ENCODE measurements around the gene MATN4.

The MATN4 gene

GRCh38 chr20:45340951-45341350, 32.9 kb upstream of the MATN4 start:
- DNase-seq = no peak

GRCh38 chr20:45340236-45340847, 32.2 kb upstream of the MATN4 start:
- DNase-seq = no peak

- no peak for DNase-seq
Measured at GRCh38 chr20:45339799-45340198, 31.7 kb upstream of the MATN4 start.

- peak; percentile 77 for DNase-seq
Measured at GRCh38 chr20:45339084-45339483, 31.0 kb upstream of the MATN4 start.

- DNase-seq = no peak
Measured at GRCh38 chr20:45338121-45339030, 30.3 kb upstream of the MATN4 start.

- peak; percentile 49 for DNase-seq
Measured at GRCh38 chr20:45337367-45338120, 29.4 kb upstream of the MATN4 start.

- DNase-seq = no peak
Measured at GRCh38 chr20:45336530-45337366, 28.6 kb upstream of the MATN4 start.

- DNase-seq = no peak
Measured at GRCh38 chr20:45330476-45330875, 22.4 kb upstream of the MATN4 start.

GRCh38 chr20:45329497-45330319, 21.6 kb upstream of the MATN4 start:
- DNase-seq = no peak

- no peak for DNase-seq
Measured at GRCh38 chr20:45328451-45328850, 20.4 kb upstream of the MATN4 start.

GRCh38 chr20:45325371-45325770, 17.3 kb upstream of the MATN4 start:
- DNase-seq = no peak

GRCh38 chr20:45323731-45324130, 15.6 kb upstream of the MATN4 start:
- no peak for DNase-seq

- DNase-seq = peak; percentile 92
Measured at GRCh38 chr20:45322952-45323383, 14.9 kb upstream of the MATN4 start.

- DNase-seq = peak; percentile 54
Measured at GRCh38 chr20:45320948-45321595, 13.0 kb upstream of the MATN4 start.

GRCh38 chr20:45318948-45319347, 10.8 kb upstream of the MATN4 start:
- no peak for DNase-seq

- DNase-seq = no peak
Measured at GRCh38 chr20:45318386-45318939, 10.4 kb upstream of the MATN4 start.

GRCh38 chr20:45317826-45318225, 9.7 kb upstream of the MATN4 start:
- DNase-seq = no peak

- no peak for DNase-seq
Measured at GRCh38 chr20:45316150-45317080, 8.3 kb upstream of the MATN4 start.

- no peak for DNase-seq
Measured at GRCh38 chr20:45315672-45316071, 7.6 kb upstream of the MATN4 start.

GRCh38 chr20:45313943-45314342, 5.8 kb upstream of the MATN4 start:
- DNase-seq = no peak
